NB4 (cell line): ENCODE data around the gene ALOX12B.

Experiments used
- DNase-seq: peaks from one replicate; pipeline ENCODE4 v3.0.0; 2010; ENCODE audit warnings: low read depth
- H3K4me3 ChIP-seq: one replicate; pipeline ENCODE4 v1.5.1; 2011; ENCODE audit warnings: mild to moderate bottlenecking, low read depth, low read length, moderate library complexity
- CTCF ChIP-seq: IDR thresholded peaks from one replicate; pipeline ENCODE4 v1.5.1; 2012; ENCODE audit warnings: low read depth, low read length
- MAX ChIP-seq: IDR thresholded peaks from 2 replicates; pipeline ENCODE4 v1.6.1; 2011; ENCODE audit warnings: low read depth, low read length
- MYC ChIP-seq: IDR thresholded peaks from 2 replicates; pipeline ENCODE4 v1.6.1; 2011; ENCODE audit warnings: low read depth, low read length
- POLR2A ChIP-seq: IDR thresholded peaks from 2 replicates; pipeline ENCODE4 v1.6.1; 2011; ENCODE audit warnings: mild to moderate bottlenecking; ENCODE audit not compliant: insufficient read length; ENCODE audit errors: extremely low read depth

Gene ALOX12B

DNA sequence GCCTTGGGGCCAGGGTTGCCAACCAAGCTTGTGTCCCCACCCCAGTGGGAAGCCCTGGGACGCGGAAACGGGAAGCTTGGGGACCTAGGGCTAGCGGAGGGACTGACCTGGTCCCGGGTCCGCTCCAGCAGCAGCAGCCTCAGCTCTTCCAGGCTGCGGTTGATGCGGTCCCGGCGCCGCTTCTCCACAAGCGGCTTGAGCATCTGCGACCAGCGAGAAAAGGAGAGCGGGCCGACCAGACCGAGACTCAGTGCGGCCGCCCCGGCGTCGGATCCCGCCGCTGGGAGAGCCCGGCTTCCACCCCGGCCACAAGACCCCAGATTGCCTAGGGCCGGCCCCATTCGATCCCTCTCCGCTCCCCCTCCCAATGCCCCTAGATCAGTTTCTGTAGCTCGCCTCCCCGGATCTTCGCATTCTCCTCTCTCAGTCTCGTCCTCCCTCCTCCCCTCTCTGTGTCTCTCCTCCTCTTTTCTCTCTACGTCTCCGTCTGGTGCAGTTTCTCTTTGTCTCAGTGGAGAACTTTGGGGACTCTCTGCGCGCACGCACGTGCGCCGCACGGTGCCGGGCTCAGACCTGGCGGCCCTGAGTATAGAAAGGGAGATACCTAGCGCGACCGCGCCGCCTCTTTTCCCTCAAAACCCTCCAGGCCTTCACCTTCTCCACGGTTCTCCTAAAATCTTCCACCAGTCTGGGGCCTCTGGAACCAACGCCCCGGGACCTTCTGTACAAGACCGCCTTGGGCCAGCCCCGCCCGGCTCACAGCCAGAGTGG, 35.6 kb upstream of the ALOX12B start:
- no peak overlapping the region for H3K4me3 ChIP-seq
- peak; percentile 36 for DNase-seq
- TF ChIP-seq CTCF (no peak), MAX (peak; percentile 61)

- peak; percentile 28 for DNase-seq
- no peak for TF ChIP-seq MAX
- peak overlapping the region; percentile 16 for H3K4me3 ChIP-seq
These were observed 35.0 kb upstream of the ALOX12B start for GRCh38 chr17:8122422-8122923.

- TF ChIP-seq MYC (0 out of 2 replicates have a peak, but pooled peaks have one; percentile 30), CTCF (peak; percentile 36), MAX (peak; percentile 5; the same call in 1 of the 2 replicates), POLR2A (no peak)
- DNase-seq = peak; percentile 83
- peak overlapping the region; percentile 16 for H3K4me3 ChIP-seq
These were observed 34.3 kb upstream of the ALOX12B start for GRCh38 chr17:8121681-8122421.

DNA sequence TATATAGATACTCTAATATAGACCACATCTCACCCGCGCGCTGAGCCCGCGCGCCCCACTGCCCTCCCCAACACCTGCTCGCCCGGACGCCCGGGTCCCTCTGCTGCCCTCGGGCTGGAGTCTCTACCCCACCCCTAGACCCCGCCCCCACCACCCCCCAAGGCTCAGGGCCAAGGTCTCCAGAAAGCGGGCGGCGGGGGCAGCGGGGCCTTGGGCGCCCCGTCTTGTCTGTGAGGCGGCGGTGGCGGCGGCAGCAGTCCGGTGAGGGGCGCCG, 33.8 kb upstream of the ALOX12B start:
- DNase-seq = no peak
- H3K4me3 ChIP-seq = peak overlapping the region; percentile 62
- TF ChIP-seq CTCF (no peak), POLR2A (no peak), MYC (no peak), MAX (no peak)

DNA sequence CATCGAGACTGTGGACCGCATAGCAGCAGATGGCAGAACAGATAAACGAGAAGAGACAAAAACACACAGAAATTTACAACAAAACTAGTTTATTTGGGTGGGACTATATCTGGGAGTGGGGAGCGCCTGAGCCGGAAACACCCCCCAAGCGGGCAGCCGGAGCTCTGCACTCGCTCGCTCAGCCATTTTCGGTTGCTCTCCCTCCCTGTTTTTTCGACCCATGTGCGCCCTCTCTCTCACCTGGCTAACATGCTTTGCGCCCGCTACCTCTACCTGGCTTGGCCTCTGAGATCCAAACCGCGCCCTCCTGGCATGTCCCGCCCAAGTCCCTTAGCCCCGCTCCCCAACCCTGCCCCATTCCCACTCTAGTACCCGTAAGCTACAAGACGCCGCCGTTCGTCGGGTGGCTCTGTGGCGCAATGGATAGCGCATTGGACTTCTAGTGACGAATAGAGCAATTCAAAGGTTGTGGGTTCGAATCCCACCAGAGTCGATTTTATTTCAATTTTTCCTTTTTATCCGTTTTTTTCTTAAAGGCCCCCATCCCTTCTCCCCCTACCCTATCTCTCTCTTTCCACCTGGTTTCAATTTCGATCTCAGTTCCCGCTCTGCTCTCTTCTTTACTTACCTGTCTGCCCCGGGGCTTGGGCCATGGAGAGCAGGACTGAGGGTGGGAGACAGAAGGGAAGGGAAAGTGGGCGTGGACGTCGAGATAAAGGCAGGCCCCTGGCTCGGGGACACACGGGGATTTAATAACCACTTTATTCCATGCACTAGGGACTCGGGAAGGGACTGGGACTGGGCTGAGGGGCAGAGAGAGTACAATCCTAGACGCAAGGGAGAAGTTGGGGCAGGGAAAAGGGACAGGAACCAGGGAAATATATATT, 33.2 kb upstream of the ALOX12B start:
- peak overlapping the region; percentile 62 for H3K4me3 ChIP-seq
- TF ChIP-seq POLR2A (no peak), CTCF (peak; percentile 14), MYC (peak; percentile 51; the same call in 1 of the 2 replicates), MAX (peak; percentile 55)
- DNase-seq = peak; percentile 76
